Spleen (tissue), 11 donors: Measurements from ENCODE around the gene ZNF296. TPM values are rescaled to one million over a fixed set of nuclear protein-coding genes. Genes with fewer than 3 reads are reported as not detected.
A peak's percentile ranks its signal among the peaks of the same experiment; 100 is the strongest.

Source experiments
- DNase-seq: peaks from one replicate; pipeline ENCODE4 v3.0.0-alpha.2; 2020
- H3K27ac ChIP-seq, 8 donors: fragments of 200-600 bp; sonication (generic) in 7 of 8; 1 replicate in 4 of 8; 2 replicates in 4 of 8; pipeline versions ENCODE4 v1.5.0 to v1.8.0; 2016 to 2021; ENCODE audit warnings: inconsistent platforms in 4 of 8, mild to moderate bottlenecking in 4 of 8, moderate library complexity in 1 of 8
- H3K27me3 ChIP-seq, 7 donors: fragments of 200-600 bp; sonication (generic) in 6 of 7; replicated peaks in 1 of 7; 1 replicate in 4 of 7; 2 replicates in 3 of 7; pipeline versions ENCODE4 v1.5.0 to v1.8.0; 2016 to 2021; ENCODE audit warnings: inconsistent platforms in 3 of 7, mild to moderate bottlenecking in 1 of 7
- H3K36me3 ChIP-seq, 6 donors: fragments of 200-600 bp; sonication (generic) in 5 of 6; 1 replicate in 4 of 6; 2 replicates in 2 of 6; pipeline versions ENCODE4 v1.5.0 to v1.8.0; 2016 to 2021; ENCODE audit warnings: inconsistent platforms in 2 of 6
- H3K4me1 ChIP-seq, 6 donors: fragments of 200-600 bp; sonication (generic) in 5 of 6; 1 replicate in 3 of 6; 2 replicates in 3 of 6; pipeline versions ENCODE4 v1.5.0 to v1.8.0; 2016 to 2021; ENCODE audit warnings: inconsistent platforms in 3 of 6
- H3K4me3 ChIP-seq, 8 donors: fragments of 200-600 bp; sonication (generic) in 7 of 8; 1 replicate in 4 of 8; 2 replicates in 4 of 8; pipeline versions ENCODE4 v1.5.0 to v1.8.0; 2016 to 2021; ENCODE audit warnings: inconsistent platforms in 4 of 8, mild to moderate bottlenecking in 4 of 8, moderate library complexity in 2 of 8
- H3K9me3 ChIP-seq, 8 donors: fragments of 200-600 bp; sonication (generic) in 7 of 8; 1 replicate in 4 of 8; 2 replicates in 4 of 8; pipeline versions ENCODE4 v1.5.0 to v1.8.0; 2016 to 2021; ENCODE audit warnings: inconsistent platforms in 4 of 8
- POLR2A ChIP-seq, 3 donors: fragments of 450-650 bp; IDR thresholded peaks; one replicate each; pipeline ENCODE4 v1.5.1; 2017; ENCODE audit warnings: antibody characterized with exemption in 3 of 3, mild to moderate bottlenecking in 1 of 3
- POLR2AphosphoS5 ChIP-seq, 3 donors: sonication (generic); formaldehyde crosslinking; IDR thresholded peaks; one replicate each; pipeline ENCODE4 v1.5.1; 2017; ENCODE audit warnings: antibody characterized with exemption in 3 of 3
- WGBS, 5 donors: extraction: QIAGEN DNeasy Blood & Tissue Kit in 3 of 5; methylation state at CpG; one replicate each; pipeline versions ENCODE4 v1.1.5 to v1.1.7; 2013 to 2018; 5-methylcytosine and 5-hydroxymethylcytosine counted together
- intact Hi-C: fragments of 100-400 bp; cut with DNase I; formaldehyde crosslinking; loops from one replicate; pipeline ENCODE4 v1.15.0; 2023; ENCODE audit warnings: low total_unique reads
- polyA plus RNA-seq, 3 donors: library from polyadenylated mRNA; stranded (reverse); fragments of 200-250 nt; gene quantifications; one replicate each; pipeline ENCODE4 v1.2.1, GENCODE V29; 2013
- total RNA-seq, 7 donors: library from RNA; depleted of rRNA in 3 of 7; stranded (reverse); fragments of >200 nt in 3 of 7; fragmentation: NEBNext Ultra II Directional in 4 of 7; extraction: Animal tissue kit (Norgen Biotek cat#: 25700) in 4 of 7; gene quantifications; one replicate each; pipeline versions ENCODE4 v1.1.0 to v1.2.1, GENCODE V29; 2016 to 2021
- TF ChIP-seq, protein P1 (sequence below), 11 experiments: fragments of 200-600 bp in 7 of 11; fragments of 450-650 bp in 4 of 11; sonication (generic) in 4 of 11; IDR thresholded peaks in 8 of 11; conservative IDR thresholded peaks in 3 of 11; 1 replicate in 7 of 11; 2 replicates in 4 of 11; pipeline versions ENCODE4 v1.4.0 to v1.8.0; 2016 to 2021; ENCODE audit warnings: antibody characterized with exemption in 11 of 11, inconsistent platforms in 4 of 11, mild to moderate bottlenecking in 1 of 11
- donor health status: healthy with polysubstance abuse.
- donor health status: DM: no; HTN: no; CAD: no; lungs with moderate emphysema.
- donor health status: DM: no; HTN: no; CAD: no.
- donor health status: Bipolar disorder and iron deficiency.
- donor health status: healthy.
- donor health status: DM: no; HTN: no; CAD: no.
- donor health status: DM: yes; HTN: yes; CAD: no.

The ZNF296 gene
- total and polyA plus RNA-seq, 10 donors = 3.9 to 11.9 (median 7.4) TPM

DNA sequence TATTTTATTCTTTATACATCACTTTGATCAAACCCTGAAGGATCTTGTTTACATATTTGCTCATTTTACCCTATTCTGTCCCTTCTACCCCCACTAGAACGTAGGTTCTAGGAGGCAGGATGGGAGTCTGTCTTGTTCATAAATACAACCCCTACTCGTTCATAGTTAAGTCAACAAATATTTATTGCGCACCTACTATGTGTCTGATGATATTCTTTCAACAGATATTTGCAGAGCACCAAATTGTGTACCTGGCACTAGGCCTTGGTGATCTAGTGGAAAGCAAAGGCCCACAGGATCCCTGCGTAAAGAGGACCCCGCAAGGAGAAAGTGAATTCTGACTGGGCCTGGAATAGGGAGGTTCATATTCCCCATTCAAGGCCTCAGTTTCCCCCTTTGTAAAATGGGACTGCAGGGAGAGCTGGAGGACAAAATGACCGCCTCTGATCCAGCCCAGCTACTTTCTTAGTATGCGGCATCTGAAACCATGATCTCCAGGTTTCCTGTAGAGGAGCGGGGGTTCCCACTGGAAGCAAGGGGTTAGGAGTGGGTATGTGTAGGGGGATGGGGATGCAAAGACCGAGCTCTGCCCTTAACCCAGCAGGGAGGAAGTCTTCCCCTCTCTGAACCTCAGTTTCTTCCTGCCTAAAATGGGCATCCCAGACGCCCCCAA lies 2.2 kb upstream of the ZNF296 start:
- WGBS, 5 donors = 58 to 69% (median 64%) methylated on average over 8 to 10 of the region's 10 CpGs
- no peak for DNase-seq
- H3K27me3 ChIP-seq = no peaks in the 10 kb centered on the region
- intact Hi-C loops = no loop called here
- H3K9me3 ChIP-seq = no peaks in the 10 kb centered on the region
- H3K4me3 ChIP-seq = peak overlapping the region; percentile 79 to 99 (median 84)
- TF ChIP-seq, protein P1, sequence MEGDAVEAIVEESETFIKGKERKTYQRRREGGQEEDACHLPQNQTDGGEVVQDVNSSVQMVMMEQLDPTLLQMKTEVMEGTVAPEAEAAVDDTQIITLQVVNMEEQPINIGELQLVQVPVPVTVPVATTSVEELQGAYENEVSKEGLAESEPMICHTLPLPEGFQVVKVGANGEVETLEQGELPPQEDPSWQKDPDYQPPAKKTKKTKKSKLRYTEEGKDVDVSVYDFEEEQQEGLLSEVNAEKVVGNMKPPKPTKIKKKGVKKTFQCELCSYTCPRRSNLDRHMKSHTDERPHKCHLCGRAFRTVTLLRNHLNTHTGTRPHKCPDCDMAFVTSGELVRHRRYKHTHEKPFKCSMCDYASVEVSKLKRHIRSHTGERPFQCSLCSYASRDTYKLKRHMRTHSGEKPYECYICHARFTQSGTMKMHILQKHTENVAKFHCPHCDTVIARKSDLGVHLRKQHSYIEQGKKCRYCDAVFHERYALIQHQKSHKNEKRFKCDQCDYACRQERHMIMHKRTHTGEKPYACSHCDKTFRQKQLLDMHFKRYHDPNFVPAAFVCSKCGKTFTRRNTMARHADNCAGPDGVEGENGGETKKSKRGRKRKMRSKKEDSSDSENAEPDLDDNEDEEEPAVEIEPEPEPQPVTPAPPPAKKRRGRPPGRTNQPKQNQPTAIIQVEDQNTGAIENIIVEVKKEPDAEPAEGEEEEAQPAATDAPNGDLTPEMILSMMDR (IDR thresholded peaks at IDR 0.05 in 8 of 11, conservative IDR thresholded peaks at IDR 0.05 in 3 of 11) = no peak
- TF ChIP-seq POLR2A (IDR thresholded peaks at IDR 0.05) = no peak
- TF ChIP-seq POLR2AphosphoS5 (IDR thresholded peaks at IDR 0.05) = no peak
- H3K4me1 ChIP-seq = peaks cover 25 to 91% (median 69%) of the 10 kb centered on the region in 6 donors
- peaks cover 0 to 33% (median 11%) of the 10 kb centered on the region in 6 donors for H3K36me3 ChIP-seq
- peak overlapping the region; percentile 52 to 90 (median 86) for H3K27ac ChIP-seq

DNA sequence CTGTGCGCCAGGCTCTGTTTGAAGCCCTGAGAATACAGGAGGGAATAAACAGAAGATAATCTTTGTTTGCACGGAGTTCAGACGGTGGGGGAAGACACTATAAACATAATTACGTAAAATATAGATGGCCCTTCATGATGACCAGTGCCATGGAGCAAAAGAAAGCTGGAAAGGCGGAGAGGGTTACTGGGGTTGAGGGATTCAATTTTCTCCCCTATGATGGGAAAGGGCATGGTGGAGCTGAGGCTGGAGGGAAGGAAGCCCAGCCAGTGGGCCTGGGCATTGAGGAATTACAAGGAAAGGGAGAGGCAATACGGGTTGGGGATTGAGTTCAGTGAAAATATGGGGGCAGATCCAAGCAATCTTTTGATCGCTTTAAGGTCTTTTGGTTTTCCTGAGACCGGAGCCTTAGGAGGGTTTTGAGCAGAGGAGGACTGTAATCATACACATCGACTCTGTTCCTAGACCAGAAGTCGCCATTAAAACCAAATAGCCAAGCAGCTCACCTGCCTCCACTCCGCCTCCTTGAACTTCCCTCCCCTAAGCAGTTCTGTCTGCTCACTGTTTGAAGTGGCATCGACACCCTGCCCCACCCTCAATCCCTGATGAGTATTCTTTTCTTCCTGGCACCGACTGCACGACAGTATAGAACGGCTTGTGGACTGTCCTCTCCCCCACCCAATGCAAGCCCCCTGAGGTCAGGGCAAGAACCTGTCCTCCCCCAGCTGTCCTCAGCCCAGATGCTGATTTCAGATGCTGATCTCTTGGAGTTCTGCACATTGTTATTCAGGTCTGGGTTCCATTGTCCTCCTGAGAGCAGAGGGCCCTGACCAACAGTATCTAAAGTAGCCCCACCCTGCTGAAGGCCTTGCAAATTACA lies 813 bp upstream of the ZNF296 start:
- no peak for DNase-seq
- Histone ChIP-seq H3K27me3 (no peaks in the 10 kb centered on the region), H3K36me3 (peaks cover 0 to 33% (median 17%) of the 10 kb centered on the region in 6 donors), H3K4me3 (peak overlapping the region in 7 of 8 donors; percentile 73 to 94 (median 79)), H3K9me3 (no peaks in the 10 kb centered on the region), H3K4me1 (peaks cover 25 to 89% (median 68%) of the 10 kb centered on the region in 6 donors), H3K27ac (peak overlapping the region; percentile 80 to 94 (median 90))
- 80 to 85% (median 83%) methylated on average over 15 of the region's 15 CpGs for WGBS, 5 donors
- intact Hi-C loops = no loop called here
- TF ChIP-seq POLR2A (IDR thresholded peaks at IDR 0.05) = no peak
- no peak for TF ChIP-seq POLR2AphosphoS5 (IDR thresholded peaks at IDR 0.05)
- TF ChIP-seq, protein P1 (IDR thresholded peaks at IDR 0.05 in 8 of 11, conservative IDR thresholded peaks at IDR 0.05 in 3 of 11) = no peak

DNA sequence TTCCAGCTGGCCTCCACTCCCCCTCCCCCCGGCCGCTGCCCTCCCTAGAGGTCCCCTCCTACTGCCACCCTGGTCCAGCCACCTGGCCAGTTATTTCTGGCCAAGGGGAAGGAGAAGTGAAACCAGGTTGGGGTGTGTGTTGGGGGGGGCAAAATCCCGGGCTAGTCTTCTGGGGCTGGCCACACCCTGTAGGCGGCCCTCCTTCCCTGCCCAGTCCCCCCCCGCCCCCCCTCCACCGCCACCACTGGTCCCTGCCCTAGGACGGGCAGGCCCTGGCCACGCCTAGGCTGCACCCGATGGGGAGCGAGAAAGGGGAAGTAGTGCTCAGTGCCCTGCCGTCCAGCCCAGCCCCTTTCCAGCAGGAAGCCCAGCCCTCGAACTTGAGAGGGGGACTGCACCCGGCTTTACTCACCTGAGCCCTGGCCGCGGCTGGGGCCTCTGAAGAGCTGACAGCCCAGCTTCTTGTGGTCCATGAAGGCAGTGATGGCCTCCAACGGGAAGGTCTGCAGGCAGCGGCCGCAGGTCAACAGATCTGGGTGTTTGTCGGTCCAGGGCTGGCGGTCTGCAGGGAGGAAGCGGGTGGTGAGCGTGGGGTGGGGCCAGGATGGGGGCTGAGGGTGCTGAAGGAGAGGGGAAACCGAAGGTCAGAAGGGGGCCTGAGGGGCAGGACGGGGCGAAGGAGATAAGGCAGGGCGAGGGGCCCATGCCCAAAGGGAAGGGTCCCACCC lies 813 bp downstream of the ZNF296 start:
- Histone ChIP-seq H3K27me3 (no peaks in the 10 kb centered on the region), H3K4me3 (peak overlapping the region; percentile 56 to 94 (median 78)), H3K9me3 (no peaks in the 10 kb centered on the region), H3K27ac (peak overlapping the region; percentile 80 to 94 (median 90)), H3K36me3 (peaks cover 0 to 41% (median 26%) of the 10 kb centered on the region in 6 donors), H3K4me1 (peaks cover 20 to 74% (median 55%) of the 10 kb centered on the region in 6 donors)
- TF ChIP-seq, protein P1 (IDR thresholded peaks at IDR 0.05 in 8 of 11, conservative IDR thresholded peaks at IDR 0.05 in 3 of 11) = no peak
- peak in 1 of 3 donors; percentile 20 for TF ChIP-seq POLR2A (IDR thresholded peaks at IDR 0.05)
- peak; percentile 77 to 87 (median 83) for TF ChIP-seq POLR2AphosphoS5 (IDR thresholded peaks at IDR 0.05)
- DNase-seq = peak; percentile 98
- WGBS, 5 donors = 2 to 5% (median 3%) methylated on average over 14 to 25 of the region's 26 CpGs
- intact Hi-C loops = no loop called here
